ENCODE data around the gene PTBP3.

DNA sequence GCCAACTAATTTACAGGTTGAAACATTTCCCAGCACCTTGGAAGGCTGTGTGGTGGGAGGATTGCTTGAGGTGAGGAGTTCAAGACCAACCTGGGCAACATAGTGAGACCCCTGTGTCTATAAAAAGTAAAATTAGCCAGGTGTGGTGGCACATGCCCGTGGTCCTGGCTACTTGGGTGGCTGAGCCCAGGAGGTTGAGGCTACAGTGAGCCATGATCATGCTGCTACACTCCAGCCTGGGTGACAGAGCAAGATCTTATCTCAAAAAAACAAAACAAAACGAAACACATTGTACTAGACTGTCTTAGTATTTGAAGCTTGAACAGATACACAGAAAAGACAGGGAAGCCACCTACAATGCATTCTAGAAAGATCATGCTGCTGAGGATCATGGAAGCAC lies 43.7 kb upstream of the PTBP3 start:
- TF ChIP-seq, protein P1, sequence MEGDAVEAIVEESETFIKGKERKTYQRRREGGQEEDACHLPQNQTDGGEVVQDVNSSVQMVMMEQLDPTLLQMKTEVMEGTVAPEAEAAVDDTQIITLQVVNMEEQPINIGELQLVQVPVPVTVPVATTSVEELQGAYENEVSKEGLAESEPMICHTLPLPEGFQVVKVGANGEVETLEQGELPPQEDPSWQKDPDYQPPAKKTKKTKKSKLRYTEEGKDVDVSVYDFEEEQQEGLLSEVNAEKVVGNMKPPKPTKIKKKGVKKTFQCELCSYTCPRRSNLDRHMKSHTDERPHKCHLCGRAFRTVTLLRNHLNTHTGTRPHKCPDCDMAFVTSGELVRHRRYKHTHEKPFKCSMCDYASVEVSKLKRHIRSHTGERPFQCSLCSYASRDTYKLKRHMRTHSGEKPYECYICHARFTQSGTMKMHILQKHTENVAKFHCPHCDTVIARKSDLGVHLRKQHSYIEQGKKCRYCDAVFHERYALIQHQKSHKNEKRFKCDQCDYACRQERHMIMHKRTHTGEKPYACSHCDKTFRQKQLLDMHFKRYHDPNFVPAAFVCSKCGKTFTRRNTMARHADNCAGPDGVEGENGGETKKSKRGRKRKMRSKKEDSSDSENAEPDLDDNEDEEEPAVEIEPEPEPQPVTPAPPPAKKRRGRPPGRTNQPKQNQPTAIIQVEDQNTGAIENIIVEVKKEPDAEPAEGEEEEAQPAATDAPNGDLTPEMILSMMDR (IDR thresholded peaks at IDR 0.05), result no peak
- TF ChIP-seq, protein P2, sequence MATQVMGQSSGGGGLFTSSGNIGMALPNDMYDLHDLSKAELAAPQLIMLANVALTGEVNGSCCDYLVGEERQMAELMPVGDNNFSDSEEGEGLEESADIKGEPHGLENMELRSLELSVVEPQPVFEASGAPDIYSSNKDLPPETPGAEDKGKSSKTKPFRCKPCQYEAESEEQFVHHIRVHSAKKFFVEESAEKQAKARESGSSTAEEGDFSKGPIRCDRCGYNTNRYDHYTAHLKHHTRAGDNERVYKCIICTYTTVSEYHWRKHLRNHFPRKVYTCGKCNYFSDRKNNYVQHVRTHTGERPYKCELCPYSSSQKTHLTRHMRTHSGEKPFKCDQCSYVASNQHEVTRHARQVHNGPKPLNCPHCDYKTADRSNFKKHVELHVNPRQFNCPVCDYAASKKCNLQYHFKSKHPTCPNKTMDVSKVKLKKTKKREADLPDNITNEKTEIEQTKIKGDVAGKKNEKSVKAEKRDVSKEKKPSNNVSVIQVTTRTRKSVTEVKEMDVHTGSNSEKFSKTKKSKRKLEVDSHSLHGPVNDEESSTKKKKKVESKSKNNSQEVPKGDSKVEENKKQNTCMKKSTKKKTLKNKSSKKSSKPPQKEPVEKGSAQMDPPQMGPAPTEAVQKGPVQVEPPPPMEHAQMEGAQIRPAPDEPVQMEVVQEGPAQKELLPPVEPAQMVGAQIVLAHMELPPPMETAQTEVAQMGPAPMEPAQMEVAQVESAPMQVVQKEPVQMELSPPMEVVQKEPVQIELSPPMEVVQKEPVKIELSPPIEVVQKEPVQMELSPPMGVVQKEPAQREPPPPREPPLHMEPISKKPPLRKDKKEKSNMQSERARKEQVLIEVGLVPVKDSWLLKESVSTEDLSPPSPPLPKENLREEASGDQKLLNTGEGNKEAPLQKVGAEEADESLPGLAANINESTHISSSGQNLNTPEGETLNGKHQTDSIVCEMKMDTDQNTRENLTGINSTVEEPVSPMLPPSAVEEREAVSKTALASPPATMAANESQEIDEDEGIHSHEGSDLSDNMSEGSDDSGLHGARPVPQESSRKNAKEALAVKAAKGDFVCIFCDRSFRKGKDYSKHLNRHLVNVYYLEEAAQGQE (IDR thresholded peaks at IDR 0.05; ENCODE audit: low read depth, low read length), result no peak
- no peak for TF ChIP-seq RXRA (IDR thresholded peaks at IDR 0.05; ENCODE audit: borderline replicate concordance, low read depth)
- TF ChIP-seq TAF1 (IDR thresholded peaks at IDR 0.05; ENCODE audit: borderline replicate concordance, low read depth, low read length), result no peak
- no peak for TF ChIP-seq SIN3A (IDR thresholded peaks at IDR 0.05; ENCODE audit: borderline replicate concordance, low read depth, low read length)
- TF ChIP-seq POLR2AphosphoS5 (IDR thresholded peaks at IDR 0.05; ENCODE audit: low read depth, low read length), result no peak
- TF ChIP-seq NRF1 (IDR thresholded peaks at IDR 0.05; ENCODE audit: low read depth, low read length), result no peak
- TF ChIP-seq NFIC (IDR thresholded peaks at IDR 0.05; ENCODE audit: borderline replicate concordance), result no peak
- TF ChIP-seq RFX5 (IDR thresholded peaks at IDR 0.05; ENCODE audit: low read length), result no peak
- TF ChIP-seq EP300 (IDR thresholded peaks at IDR 0.05; ENCODE audit: borderline replicate concordance in 1 of 2, low read depth in 1 of 2, low read length in 1 of 2), result no peak
- TF ChIP-seq JUND (IDR thresholded peaks at IDR 0.05), result no peak
